Activated naive CD8-positive, alpha-beta T cell treated with anti-CD3 and anti-CD28 coated beads, Interleukin-2, amount 50 U/mL, for 24 hours (primary cell): Measurements from ENCODE around the gene ARHGAP26.

Experiments
- ATAC-seq: fragments of 150-1000 bp; cut with Tn5 transposase; one replicate; pipeline ENCODE4 v1.10.0; 2021
- DNase-seq: peaks from one replicate; pipeline ENCODE4 v3.0.0; 2021
- H3K27ac Mint-ChIP-seq: one replicate; pipeline ENCODE4 v1.8.0; 2021; ENCODE audit warnings: mild to moderate bottlenecking, mixed read lengths
- H3K27me3 Mint-ChIP-seq: one replicate; pipeline ENCODE4 v1.8.0; 2021; ENCODE audit warnings: mixed read lengths
- H3K36me3 Mint-ChIP-seq: one replicate; pipeline ENCODE4 v1.8.0; 2021; ENCODE audit warnings: low read depth, mixed read lengths
- H3K4me1 Mint-ChIP-seq: one replicate; pipeline ENCODE4 v1.8.0; 2021; ENCODE audit warnings: mixed read lengths
- H3K4me3 Mint-ChIP-seq: one replicate; pipeline ENCODE4 v1.8.0; 2021; ENCODE audit warnings: mild to moderate bottlenecking, moderate library complexity, mixed read lengths
- H3K9me3 Mint-ChIP-seq: one replicate; pipeline ENCODE4 v1.8.0; 2021; ENCODE audit warnings: mixed read lengths

The ARHGAP26 gene

GRCh38 chr5:143275512-143276363, 505.6 kb downstream of the ARHGAP26 start:
- H3K27ac Mint-ChIP-seq: no peak overlapping the region
- no peaks in the 10 kb centered on the region for H3K9me3 Mint-ChIP-seq
- DNase-seq: no peak
- no peak for ATAC-seq
- peaks cover 9% of the 10 kb centered on the region for H3K4me1 Mint-ChIP-seq
- peaks cover 22% of the 10 kb centered on the region for H3K36me3 Mint-ChIP-seq
- H3K4me3 Mint-ChIP-seq: no peak overlapping the region
- H3K27me3 Mint-ChIP-seq: no peaks in the 10 kb centered on the region

DNA sequence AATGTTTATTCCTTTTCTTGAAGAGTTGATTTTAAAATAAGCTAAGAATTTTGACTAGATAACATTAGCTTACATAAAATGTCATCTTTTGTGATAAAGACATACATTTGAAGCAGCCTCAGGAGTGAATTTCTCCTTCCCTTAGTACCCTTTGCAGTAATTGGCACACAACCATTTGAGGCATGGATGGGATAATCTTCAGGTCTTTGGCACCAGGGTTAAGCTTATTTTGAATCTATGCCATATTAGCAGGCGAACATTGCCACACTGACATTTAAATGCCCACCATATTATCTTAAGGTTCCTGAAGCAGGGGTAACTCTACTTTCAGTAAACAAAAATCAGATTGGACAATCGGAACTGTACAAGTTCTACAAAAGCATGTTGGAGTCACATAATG, 507.4 kb downstream of the ARHGAP26 start:
- no peak for DNase-seq
- Mint-ChIP-seq H3K27me3 (no peaks in the 10 kb centered on the region), H3K27ac (no peak overlapping the region), H3K4me1 (peaks cover 9% of the 10 kb centered on the region), H3K4me3 (no peak overlapping the region), H3K9me3 (no peaks in the 10 kb centered on the region), H3K36me3 (peaks cover 35% of the 10 kb centered on the region)
- ATAC-seq: no peak
